GM19193 (cell line): Measurements from ENCODE around the gene COCH.

Source experiments
- POLR2A ChIP-seq: IDR thresholded peaks from 4 replicates; pipeline ENCODE4 v1.6.1; 2011; ENCODE audit not compliant: insufficient read depth, insufficient read length; ENCODE audit errors: extremely low read depth

Gene COCH

DNA sequence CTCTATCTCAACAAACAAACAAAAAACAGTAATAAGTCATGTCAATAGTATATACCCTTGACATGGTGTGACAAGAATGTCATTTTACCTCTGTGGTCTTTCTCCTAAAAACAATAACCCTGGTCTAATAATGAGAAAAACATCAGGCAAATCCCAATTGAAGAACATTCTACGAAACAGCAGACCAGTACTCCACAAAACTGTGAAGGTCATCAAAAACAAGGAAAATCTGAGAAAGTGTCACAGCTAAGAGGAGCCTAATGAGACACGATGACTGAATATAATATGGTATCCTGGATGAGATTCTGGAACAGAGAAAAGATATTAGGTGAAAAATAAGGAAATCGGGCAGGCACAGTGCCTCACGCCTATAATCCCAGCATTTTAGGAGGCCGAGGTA, 5.6 kb upstream of the COCH start:
- no peak for TF ChIP-seq POLR2A

DNA sequence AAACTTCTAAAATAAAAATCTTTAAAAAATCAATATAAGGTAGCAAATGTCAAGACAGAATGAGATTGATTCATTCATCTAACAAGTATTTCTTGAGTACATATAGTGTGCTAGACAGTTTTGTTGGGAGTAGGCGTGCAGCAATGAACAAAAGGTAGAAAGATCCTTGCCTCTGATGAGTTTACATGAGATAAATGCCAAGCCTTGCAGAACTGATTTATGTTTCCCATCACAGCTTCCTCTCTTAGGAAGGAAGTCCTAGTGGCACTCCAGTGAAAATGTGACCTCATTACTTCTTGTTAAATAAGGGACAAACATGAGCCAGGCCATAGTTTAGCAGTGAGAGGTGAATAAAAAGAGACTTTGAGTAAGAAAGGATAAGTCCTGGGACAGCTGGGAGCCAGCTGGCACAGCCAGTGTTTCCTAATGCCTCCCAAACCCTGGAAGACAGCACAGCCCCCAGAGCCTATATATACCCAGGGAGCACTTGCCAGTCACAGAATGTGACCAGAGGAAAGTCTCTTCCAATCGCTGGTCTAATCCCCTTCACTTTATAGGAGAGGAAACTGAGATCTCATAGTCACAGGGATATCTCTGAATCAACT, 4.7 kb upstream of the COCH start:
- TF ChIP-seq POLR2A = no peak

DNA sequence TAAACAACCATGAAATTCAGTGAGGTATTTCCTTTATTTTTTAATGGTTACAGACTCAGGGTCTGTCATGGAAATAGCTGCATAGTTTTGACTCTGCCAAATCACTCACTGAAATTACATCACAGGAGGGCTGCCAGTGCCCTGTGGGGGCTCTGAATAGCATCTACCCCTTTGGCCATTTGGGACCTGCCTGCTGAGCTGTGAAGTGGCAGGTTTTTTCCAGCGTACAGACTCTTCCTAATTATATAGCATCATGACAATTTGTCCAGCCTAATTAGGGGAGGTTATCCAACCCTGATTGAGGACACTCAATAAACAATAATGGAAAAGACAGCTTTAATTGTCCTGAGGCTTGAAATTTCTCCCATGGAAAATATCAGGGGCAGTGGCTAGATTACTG, 1.8 kb upstream of the COCH start:
- no peak for TF ChIP-seq POLR2A

DNA sequence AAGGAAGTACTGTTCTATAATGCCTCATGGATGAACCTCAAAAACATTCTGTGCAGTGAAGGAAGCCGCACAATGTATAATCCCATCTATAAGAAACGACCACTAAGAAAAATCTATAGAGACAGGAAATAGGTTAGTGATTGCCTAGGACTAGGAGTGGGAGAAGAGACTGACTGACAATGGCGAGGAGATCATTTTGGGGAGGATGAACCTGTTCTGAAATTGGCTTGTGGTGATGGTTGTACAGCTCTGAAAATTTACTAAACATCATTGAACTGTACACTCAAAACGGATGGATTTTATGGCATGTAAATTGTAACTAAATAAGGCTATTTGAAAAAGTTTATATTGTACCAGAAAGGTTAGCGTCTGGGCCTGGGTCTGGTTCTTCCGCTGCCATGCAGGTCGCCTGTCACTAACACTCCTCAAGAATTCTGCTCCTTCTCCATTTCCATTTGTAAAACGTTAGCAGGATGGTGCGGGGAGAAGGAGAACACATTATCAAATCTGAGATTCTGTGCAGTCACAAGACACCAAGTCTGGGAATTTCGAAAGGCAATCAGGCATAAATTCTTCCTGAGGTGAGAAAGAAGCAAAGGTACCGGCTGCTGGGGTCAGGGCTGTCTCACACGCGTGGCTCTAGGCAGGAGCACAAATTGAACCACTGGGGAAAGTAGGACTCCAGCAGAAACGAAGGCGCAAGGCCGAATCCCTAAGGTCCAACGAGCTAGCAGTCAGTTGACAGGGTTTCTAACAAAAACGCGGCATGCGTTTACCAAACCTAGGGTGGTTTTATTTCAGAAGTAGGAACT, 845 bp upstream of the COCH start:
- TF ChIP-seq POLR2A = no peak

DNA sequence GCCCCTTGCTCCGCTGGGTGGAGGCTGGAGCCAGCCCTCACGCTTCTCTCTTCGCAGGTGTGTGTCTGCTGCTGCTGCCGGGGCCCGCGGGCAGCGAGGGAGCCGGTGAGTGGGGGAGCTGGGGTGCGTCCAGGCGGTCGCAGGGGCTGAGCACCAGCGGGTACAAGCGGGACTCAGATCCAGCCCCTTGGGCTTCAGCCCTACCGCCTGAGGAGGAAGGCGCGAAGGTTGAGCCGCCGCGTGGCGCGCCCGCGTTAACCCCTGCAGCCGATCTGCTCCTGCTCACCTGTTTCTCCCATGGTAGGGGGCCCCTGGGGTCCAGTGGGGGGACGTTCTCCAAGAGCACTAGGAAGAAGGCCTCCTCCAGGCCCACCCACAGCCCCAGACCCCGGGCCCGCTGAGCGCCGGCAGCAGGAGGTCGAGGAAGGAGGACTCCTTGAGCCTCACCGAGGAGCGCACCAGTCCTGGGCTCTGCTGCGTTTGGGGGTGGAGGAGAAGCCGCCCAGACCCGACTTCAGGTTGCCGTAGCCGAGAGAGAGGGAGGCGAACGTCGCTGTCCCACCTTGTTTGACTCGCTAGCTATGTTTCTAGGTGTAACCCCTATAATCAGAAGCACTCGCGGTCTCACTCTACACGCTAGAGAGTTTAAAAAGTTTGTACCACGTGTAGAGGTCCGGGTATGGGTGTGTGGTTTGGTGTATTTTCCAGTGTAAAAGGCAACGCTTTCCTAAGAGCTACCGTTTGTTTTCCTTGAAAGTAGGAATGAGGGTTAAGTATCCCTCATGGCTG, 834 bp downstream of the COCH start:
- TF ChIP-seq POLR2A = no peak

DNA sequence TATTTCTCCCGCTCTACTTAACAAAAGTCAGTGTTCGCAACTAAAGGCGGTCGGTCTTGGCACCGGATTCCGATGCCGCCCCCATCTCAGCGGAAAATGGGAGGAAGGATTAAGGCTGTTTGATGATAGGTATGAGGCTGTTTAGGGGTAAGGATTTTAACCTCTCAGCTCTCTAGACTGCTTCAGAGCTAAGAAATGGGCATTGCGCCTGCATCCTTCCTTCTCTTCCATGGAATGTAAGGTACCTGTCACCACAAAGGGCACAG, 1.4 kb downstream of the COCH start:
- TF ChIP-seq POLR2A = no peak

DNA sequence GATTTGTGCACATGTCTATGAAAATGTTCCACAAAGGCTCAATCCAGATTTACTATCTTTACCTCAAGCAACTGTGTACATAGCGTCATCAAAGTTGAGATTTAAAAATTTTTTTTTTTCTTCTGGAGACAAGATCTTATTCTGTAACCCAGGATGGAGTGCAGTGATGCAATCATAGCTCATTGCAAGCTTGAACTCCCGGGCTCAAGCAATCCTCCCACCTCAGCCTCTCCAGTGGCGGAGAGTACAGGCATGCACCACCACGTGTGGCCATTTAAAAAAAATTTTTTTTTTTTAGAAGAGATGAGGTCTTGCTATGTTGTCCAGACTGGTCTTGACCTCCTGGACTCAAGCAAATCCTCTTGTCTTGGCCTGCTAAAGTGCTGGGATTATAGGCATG, 2.3 kb downstream of the COCH start:
- no peak for TF ChIP-seq POLR2A

DNA sequence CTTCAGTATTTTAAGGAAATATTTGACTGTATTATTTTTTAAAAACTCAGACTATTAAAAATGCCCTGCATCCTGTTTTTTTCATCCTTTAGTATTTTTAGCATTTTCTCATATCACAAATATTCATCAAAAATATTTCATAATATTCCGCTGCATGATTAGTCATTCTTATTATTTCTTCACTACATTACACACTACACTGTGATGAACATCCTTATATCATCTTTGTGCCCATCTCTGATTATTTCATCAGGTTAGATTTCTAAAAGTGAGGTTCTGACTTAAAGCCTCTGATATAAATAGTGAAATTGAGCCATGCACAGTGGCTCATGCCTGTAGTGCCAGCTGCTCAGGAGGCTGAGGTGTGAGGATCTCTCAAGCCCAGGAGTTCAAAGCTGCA, 8.1 kb downstream of the COCH start:
- TF ChIP-seq POLR2A = no peak

DNA sequence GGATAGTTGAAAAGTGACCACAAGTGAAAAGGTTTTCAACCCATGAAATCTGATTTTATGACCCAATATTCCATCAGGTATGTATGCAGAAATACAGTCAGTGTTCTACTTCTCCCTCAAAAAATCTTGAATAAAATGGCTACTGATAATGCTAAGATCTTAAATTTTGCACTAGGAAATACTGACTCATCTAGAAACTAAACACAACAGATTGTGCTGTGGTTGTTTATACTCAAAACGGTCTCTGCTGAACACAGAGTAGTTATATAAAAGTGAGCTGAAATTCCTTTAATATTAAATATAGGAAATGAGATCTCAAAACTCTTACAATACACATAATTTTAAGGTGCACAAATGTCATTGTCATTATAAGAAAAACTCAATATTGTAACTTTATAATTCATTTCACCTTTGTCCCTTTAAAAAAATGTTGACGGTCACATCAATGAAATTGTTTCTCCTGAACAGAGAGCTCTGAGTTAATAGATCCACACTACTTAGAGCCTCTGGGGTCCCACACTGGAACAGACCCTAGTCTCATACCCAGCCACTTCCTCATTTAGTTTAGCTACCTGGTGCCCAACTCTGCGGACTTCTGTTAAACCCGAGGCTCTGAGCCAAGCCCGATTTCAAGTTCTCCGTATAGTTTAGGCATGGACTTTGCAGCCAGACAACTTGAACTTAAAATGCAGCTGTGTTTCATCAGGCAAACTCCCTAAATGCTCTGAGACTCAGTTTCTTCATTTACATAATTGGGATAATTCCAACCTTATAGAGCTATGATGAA, 9.3 kb downstream of the COCH start:
- TF ChIP-seq POLR2A = no peak

DNA sequence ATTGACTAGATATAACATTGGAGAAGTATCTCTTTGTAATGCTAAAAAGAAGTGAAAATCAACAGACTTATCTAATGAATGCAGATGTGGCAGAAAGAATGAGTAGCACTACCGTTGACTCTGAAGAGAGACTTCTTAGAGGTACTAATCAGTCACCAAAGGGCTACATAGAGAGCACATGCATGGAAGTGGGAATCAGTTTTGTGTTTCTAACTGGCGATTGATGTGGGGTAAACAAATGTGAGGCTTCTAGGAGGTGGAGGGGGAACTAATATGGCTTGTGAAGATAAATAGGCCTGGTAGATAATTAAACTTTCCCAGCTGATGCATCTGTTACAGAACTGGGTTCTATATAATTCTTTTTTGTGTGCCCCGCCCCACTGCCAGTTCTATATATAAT, 10.5 kb downstream of the COCH start:
- TF ChIP-seq POLR2A = no peak

DNA sequence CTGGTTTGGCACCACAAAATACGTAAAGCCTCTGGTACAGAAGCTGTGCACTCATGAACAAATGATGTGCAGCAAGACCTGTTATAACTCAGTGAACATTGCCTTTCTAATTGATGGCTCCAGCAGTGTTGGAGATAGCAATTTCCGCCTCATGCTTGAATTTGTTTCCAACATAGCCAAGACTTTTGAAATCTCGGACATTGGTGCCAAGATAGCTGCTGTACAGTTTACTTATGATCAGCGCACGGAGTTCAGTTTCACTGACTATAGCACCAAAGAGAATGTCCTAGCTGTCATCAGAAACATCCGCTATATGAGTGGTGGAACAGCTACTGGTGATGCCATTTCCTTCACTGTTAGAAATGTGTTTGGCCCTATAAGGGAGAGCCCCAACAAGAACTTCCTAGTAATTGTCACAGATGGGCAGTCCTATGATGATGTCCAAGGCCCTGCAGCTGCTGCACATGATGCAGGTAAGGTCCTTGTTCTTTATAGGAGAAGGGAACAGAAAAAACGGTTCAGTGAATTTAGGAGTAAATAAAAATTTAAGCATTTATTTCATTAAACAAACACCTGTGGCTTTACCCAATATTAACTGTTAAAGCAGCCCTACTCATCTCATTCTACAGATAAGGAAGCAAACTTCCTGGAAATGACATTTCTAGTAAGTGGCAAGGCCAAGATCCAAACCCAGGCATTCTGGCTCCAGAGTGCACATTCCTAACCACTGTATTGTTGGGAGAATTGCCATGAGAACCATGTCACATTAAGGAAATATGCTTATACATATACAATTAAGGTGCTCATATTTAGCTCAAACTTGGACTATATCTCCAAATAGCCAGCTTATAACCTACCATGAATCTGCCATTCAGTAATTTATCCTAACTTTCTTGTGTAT, 11.7 kb downstream of the COCH start:
- no peak for TF ChIP-seq POLR2A

DNA sequence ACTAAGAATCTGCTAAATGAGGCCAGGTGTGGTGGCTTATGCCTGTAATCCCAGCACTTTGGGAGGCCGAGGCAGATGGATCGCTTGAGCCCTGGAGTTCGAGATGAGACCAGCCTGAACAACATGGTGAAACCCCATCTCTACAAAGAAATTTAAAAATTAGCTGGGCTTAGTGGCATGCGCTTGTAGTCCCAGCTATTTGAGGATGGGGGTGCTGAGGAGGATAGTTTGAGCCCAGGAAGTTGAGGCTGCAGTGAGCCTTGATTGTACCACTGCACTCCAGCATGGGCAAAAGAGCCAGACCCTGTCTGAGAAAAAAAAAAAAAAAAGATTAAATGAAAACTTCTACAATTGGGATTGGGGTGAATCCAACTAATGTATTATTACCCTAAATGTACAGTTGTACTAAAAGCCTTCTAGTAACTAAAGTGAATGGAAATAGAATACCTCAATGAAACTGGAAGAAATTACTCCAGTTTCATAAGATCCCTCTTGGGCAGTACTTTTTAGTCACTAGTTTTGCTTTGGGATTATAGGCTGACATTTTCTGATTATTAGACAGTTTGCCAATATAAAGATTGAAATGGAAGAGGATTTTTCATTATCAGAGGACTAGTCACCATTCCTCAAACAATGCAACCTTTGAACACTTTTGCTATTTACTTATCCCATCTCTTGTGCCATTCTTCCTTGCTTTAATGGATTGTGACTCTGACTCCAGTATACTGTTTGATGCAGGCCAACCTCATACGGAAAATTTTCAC, 14.3 kb downstream of the COCH start:
- TF ChIP-seq POLR2A = no peak

DNA sequence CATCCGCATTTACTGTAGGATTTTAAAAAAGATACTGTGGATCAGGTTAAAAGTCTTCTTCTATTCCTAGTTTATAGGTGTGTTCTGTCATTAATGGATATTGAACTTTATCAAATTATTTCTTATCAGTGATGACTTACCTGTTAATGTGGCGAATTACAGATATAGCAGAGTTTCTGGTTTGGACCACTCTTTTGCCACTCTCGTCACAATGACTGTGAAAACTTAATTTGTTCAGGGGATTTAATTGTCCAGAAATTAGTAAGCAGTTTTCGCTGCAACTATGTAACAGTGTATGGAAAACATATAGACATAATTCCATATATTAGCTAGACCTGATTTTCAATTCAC, 14.9 kb downstream of the COCH start:
- no peak for TF ChIP-seq POLR2A

DNA sequence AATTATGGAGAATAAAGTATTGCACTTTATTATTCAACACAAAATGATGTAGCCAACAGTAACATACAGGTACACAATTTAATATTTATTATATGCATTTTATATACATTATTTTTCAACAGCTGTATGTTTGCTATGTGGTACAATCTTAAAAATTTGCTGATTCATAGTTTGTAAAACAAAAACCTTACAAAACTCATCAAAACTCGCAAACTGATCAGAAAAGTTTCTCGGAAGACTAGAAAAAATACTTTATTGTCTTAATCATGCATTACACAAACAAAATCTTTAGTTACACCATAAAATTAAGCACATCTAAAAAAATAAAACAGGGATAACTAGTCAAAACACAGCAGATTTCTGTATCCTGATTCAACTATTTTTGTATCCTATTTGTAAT, 19.5 kb downstream of the COCH start:
- TF ChIP-seq POLR2A = no peak
